SK-N-SH treated with all-trans-retinoic acid at 6 μM for 48 hours (cell line): ENCODE results near the gene GAS2L3.

Experiments
- ESRRG ChIP-seq: fragments of 250-450 bp; sonication (Bioruptor Pico); IDR thresholded peaks from 2 replicates; pipeline ENCODE4 v1.6.1; 2021; ENCODE audit warnings: mild to moderate bottlenecking
- RARB ChIP-seq: fragments of 250-450 bp; sonication (Bioruptor Pico); IDR thresholded peaks from 2 replicates; pipeline ENCODE4 v1.8.0; 2021; ENCODE audit warnings: mild to moderate bottlenecking, moderate library complexity
- TCF4 ChIP-seq: fragments of 250-450 bp; sonication (Bioruptor Pico); IDR thresholded peaks from 2 replicates; pipeline ENCODE4 v1.8.0; 2021; ENCODE audit warnings: mild to moderate bottlenecking, moderate library complexity, borderline replicate concordance
- TOX ChIP-seq: fragments of 250-450 bp; sonication (Bioruptor Pico); IDR thresholded peaks from 2 replicates; pipeline ENCODE4 v1.8.0; 2021; ENCODE audit warnings: mild to moderate bottlenecking, moderate library complexity, borderline replicate concordance
- ZFP3 ChIP-seq: fragments of 250-450 bp; sonication (Bioruptor Pico); IDR thresholded peaks from 2 replicates; pipeline ENCODE4 v1.5.0; 2020; ENCODE audit warnings: mild to moderate bottlenecking, moderate library complexity
- ZNF8 ChIP-seq: fragments of 450-650 bp; formaldehyde crosslinking; IDR thresholded peaks from 2 replicates; pipeline ENCODE4 v1.5.0; 2020; ENCODE audit warnings: mild to moderate bottlenecking, moderate library complexity
- TF ChIP-seq, protein P1 (sequence below): fragments of 250-450 bp; sonication (Bioruptor Pico); IDR thresholded peaks from 2 replicates; pipeline ENCODE4 v1.8.0; 2021; ENCODE audit warnings: low read depth, mild to moderate bottlenecking, moderate library complexity, borderline replicate concordance
- TF ChIP-seq, protein P2 (sequence below): fragments of 250-450 bp; sonication (Bioruptor Pico); IDR thresholded peaks from 2 replicates; pipeline ENCODE4 v1.8.0; 2020; ENCODE audit warnings: mild to moderate bottlenecking, moderate library complexity, borderline replicate concordance

DNA sequence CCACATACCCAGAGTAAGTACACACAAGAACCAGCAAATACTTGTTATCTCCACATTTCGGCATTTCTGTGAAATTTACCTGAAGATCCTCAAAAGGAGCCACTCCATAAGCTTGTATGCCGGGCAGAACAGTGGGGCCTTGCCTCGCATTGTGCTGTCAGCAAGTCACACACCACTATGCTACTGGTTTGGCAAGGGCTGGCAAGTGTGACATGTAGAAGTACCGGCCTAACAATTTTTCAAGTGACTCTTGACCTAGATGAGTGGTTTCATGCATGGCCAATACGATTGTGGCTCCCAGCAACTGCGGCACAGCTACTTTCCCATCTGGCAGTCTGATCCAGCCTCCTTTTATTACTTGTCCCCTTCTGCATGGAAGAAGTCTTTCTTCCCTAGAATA lies 69.8 kb downstream of the GAS2L3 start:
- no peak for TF ChIP-seq TOX (CRISPR knock-in tag)
- no peak for TF ChIP-seq ZNF8
- TF ChIP-seq, protein P1, sequence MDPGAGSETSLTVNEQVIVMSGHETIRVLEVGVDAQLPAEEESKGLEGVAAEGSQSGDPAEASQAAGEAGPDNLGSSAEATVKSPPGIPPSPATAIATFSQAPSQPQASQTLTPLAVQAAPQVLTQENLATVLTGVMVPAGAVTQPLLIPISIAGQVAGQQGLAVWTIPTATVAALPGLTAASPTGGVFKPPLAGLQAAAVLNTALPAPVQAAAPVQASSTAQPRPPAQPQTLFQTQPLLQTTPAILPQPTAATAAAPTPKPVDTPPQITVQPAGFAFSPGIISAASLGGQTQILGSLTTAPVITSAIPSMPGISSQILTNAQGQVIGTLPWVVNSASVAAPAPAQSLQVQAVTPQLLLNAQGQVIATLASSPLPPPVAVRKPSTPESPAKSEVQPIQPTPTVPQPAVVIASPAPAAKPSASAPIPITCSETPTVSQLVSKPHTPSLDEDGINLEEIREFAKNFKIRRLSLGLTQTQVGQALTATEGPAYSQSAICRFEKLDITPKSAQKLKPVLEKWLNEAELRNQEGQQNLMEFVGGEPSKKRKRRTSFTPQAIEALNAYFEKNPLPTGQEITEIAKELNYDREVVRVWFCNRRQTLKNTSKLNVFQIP (CRISPR knock-in tag): no peak
- TF ChIP-seq, protein P2, sequence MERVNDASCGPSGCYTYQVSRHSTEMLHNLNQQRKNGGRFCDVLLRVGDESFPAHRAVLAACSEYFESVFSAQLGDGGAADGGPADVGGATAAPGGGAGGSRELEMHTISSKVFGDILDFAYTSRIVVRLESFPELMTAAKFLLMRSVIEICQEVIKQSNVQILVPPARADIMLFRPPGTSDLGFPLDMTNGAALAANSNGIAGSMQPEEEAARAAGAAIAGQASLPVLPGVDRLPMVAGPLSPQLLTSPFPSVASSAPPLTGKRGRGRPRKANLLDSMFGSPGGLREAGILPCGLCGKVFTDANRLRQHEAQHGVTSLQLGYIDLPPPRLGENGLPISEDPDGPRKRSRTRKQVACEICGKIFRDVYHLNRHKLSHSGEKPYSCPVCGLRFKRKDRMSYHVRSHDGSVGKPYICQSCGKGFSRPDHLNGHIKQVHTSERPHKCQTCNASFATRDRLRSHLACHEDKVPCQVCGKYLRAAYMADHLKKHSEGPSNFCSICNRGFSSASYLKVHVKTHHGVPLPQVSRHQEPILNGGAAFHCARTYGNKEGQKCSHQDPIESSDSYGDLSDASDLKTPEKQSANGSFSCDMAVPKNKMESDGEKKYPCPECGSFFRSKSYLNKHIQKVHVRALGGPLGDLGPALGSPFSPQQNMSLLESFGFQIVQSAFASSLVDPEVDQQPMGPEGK (CRISPR knock-in tag): no peak
- TF ChIP-seq TCF4: no peak
- TF ChIP-seq ZFP3 (CRISPR knock-in tag): no peak
- TF ChIP-seq RARB (CRISPR knock-in tag): no peak
- TF ChIP-seq ESRRG (CRISPR knock-in tag): no peak
